ENCODE measurements around the gene NADK2.

DNA sequence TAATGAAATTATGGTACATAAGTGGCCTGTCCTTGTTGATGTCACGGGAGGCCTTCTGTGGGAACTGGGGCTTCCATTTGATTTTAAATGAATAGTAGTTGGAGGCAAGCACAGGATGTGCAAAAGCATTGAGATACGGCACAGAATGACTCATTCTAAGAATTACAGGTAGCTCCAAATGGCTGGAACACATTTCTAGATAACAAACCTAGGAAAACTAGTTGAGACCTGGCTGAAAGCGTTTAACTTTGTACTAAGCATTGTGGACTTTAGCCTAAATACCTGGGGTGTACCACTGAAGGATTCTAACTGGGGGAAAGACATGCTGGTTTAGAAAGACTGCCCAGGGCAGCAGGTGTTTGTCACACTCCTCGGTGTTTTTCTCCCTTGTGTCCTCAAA lies 80.4 kb downstream of the NADK2 start:
- no peak for TF ChIP-seq CTCF (IDR thresholded peaks at IDR 0.05)
- TF ChIP-seq POLR2AphosphoS5 (IDR thresholded peaks at IDR 0.05), result no peak
- no peak for TF ChIP-seq POLR2A (IDR thresholded peaks at IDR 0.05)
